Liver (tissue), 9 donors: ENCODE measurements around the gene COQ8B. TPM values are rescaled to one million over a fixed set of nuclear protein-coding genes. Genes with fewer than 3 reads are reported as not detected.

Source experiments
- DNase-seq: peaks from one replicate; pipeline ENCODE4 v3.0.0-alpha.2; 2017; ENCODE audit warnings: low spot score
- H3K27ac ChIP-seq, 2 donors: one replicate each; pipeline ENCODE4 v1.7.0; 2013; ENCODE audit warnings: inconsistent platforms in 2 of 2, low read length in 2 of 2, control low read depth in 1 of 2, low read depth in 1 of 2, mild to moderate bottlenecking in 1 of 2
- H3K27me3 ChIP-seq, 4 donors: one replicate each; pipeline versions ENCODE4 v1.6.1 to v1.7.0; 2013; ENCODE audit warnings: low read length in 3 of 4, inconsistent platforms in 1 of 4, mild to moderate bottlenecking in 1 of 4, moderate library complexity in 1 of 4; ENCODE audit not compliant: control insufficient read depth in 4 of 4, insufficient read depth in 4 of 4
- H3K36me3 ChIP-seq, 4 donors: one replicate each; pipeline versions ENCODE4 v1.6.1 to v1.7.0; 2013; ENCODE audit warnings: low read length in 3 of 4, mild to moderate bottlenecking in 3 of 4, low read depth in 1 of 4, moderate library complexity in 1 of 4; ENCODE audit not compliant: control insufficient read depth in 4 of 4, insufficient read depth in 3 of 4
- H3K4me1 ChIP-seq, 4 donors: one replicate each; pipeline versions ENCODE4 v1.6.1 to v1.7.0; 2013; ENCODE audit warnings: low read length in 3 of 4, mild to moderate bottlenecking in 3 of 4, moderate library complexity in 1 of 4; ENCODE audit not compliant: control insufficient read depth in 4 of 4, insufficient read depth in 4 of 4
- H3K4me3 ChIP-seq, 3 donors: one replicate each; pipeline versions ENCODE4 v1.6.1 to v1.7.0; 2013; ENCODE audit warnings: low read length in 3 of 3, control low read depth in 1 of 3, low read depth in 1 of 3, mild to moderate bottlenecking in 1 of 3
- H3K9ac ChIP-seq, 2 donors: one replicate each; pipeline ENCODE4 v1.7.0; 2013; ENCODE audit warnings: low read length in 2 of 2, mild to moderate bottlenecking in 2 of 2, moderate library complexity in 2 of 2, control low read depth in 1 of 2, low read depth in 1 of 2
- H3K9me3 ChIP-seq, 4 donors: one replicate each; pipeline versions ENCODE4 v1.6.1 to v1.7.0; 2013; ENCODE audit warnings: low read length in 3 of 4; ENCODE audit not compliant: control insufficient read depth in 4 of 4
- EGR1 ChIP-seq, 2 donors: IDR thresholded peaks; 2 replicates each; pipeline ENCODE4 v1.6.1; 2016 to 2018; ENCODE audit warnings: antibody characterized with exemption in 2 of 2, low read depth in 2 of 2
- FOXA2 ChIP-seq: IDR thresholded peaks from 2 replicates; pipeline ENCODE4 v1.6.1; 2016; ENCODE audit warnings: antibody characterized with exemption
- GABPA ChIP-seq, 2 donors: IDR thresholded peaks in 1 of 2; conservative IDR thresholded peaks in 1 of 2; 2 replicates each; pipeline ENCODE4 v1.6.1; 2016; ENCODE audit warnings: antibody characterized with exemption in 2 of 2, mild to moderate bottlenecking in 1 of 2, moderate library complexity in 1 of 2
- HNF4G ChIP-seq: IDR thresholded peaks from 2 replicates; pipeline ENCODE4 v1.6.1; 2016; ENCODE audit warnings: antibody characterized with exemption
- NR2F2 ChIP-seq: IDR thresholded peaks from 2 replicates; pipeline ENCODE4 v1.6.1; 2016; ENCODE audit warnings: antibody characterized with exemption
- RAD21 ChIP-seq, 2 donors: IDR thresholded peaks; 2 replicates each; pipeline ENCODE4 v1.6.1; 2016; ENCODE audit warnings: antibody characterized with exemption in 2 of 2, mild to moderate bottlenecking in 2 of 2
- RXRA ChIP-seq, 2 donors: IDR thresholded peaks; 2 replicates each; pipeline ENCODE4 v1.6.1; 2017 to 2018; ENCODE audit warnings: antibody characterized with exemption in 2 of 2, mild to moderate bottlenecking in 1 of 2
- SP1 ChIP-seq: IDR thresholded peaks from 2 replicates; pipeline ENCODE4 v1.6.1; 2018; ENCODE audit warnings: antibody characterized with exemption, mild to moderate bottlenecking
- TAF1 ChIP-seq: conservative IDR thresholded peaks from 2 replicates; pipeline ENCODE4 v1.6.1; 2016; ENCODE audit warnings: antibody characterized with exemption, mild to moderate bottlenecking
- WGBS: extraction: QIAGEN DNeasy Blood & Tissue Kit; methylation state at CpG from one replicate; pipeline ENCODE4 v1.1.7; 2013; 5-methylcytosine and 5-hydroxymethylcytosine counted together
- polyA plus RNA-seq, 2 donors: library from polyadenylated mRNA; stranded (reverse) in 1 of 2; unstranded in 1 of 2; fragments of 200-250 nt in 1 of 2; fragments of >200 nt in 1 of 2; fragmentation: Nextera tagmentation in 1 of 2; extraction: Ambion mirVana in 1 of 2; gene quantifications; one replicate each; pipeline versions ENCODE4 v1.2.1 to v1.2.3, GENCODE V29; 2013 to 2015
- total RNA-seq, 2 donors: library from RNA; depleted of rRNA; stranded (reverse); fragments of >200 nt; gene quantifications; one replicate each; pipeline ENCODE4 v1.2.3, GENCODE V29; 2014
- TF ChIP-seq, protein P1 (sequence below): IDR thresholded peaks from 2 replicates; pipeline ENCODE4 v1.6.1; 2016; ENCODE audit warnings: antibody characterized with exemption
- TF ChIP-seq, protein P2 (sequence below): IDR thresholded peaks from 2 replicates; pipeline ENCODE4 v1.6.1; 2016; ENCODE audit warnings: antibody characterized with exemption, mild to moderate bottlenecking
- TF ChIP-seq, protein P3 (sequence below): fragments of 150-350 bp; IDR thresholded peaks from 2 replicates; pipeline ENCODE4 v1.5.1; 2017; ENCODE audit warnings: improper control_type of control experiment, low read depth, low read length; ENCODE audit not compliant: missing input control
- TF ChIP-seq, protein P4 (sequence below): IDR thresholded peaks from 2 replicates; pipeline ENCODE4 v1.6.1; 2016; ENCODE audit warnings: antibody characterized with exemption
- donor health status: healthy.
- donor health status: healthy.
- donor health status: healthy.
- donor health status: healthy.
- donor health status: healthy.

Gene COQ8B
- total and polyA plus RNA-seq, 4 donors, result 6.4 to 30.6 (median 19.9) TPM

DNA sequence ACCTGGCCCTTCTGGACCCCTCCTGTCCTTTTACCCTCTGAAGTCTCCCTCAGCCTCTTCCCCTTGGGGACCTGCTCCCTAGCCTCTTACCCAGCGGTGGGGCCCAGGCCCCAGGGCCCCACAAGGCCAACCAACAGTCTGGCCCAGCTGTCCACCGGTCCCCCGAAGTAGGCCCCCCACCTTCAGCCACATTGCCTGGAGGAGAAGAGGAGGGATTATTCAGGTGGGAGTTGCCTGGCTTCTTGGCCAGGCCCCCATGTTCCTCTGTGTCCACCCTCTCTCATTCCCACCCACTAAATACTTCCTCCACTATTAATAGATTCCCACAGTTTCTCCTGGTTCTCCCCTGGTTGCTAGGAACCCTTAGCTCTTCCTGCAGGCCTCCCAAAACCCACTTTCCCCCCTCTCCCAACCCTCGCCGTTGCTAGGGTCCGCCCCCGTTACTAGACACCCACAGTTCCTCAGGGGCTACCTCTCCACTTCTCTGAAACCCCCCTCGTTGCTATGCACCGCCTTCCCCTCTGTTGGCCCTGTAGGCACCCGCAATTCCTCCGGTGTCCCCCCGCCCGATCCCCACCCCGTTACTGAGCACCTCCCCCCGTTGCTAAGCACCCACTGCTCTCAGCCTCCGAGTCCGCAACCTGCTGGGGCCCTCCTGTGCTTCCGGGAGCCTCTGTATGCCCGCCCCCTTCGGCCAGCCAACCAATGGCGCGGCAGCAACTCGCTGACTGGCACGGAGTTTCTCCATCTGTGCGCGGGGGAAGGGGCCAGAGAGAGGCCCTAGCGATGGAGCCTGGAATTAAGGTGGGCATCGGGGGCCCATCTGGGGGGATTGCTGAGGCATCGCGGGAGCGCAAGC, 2.0 kb downstream of the COQ8B start:
- peaks cover 7 to 45% (median 34%) of the 10 kb centered on the region in 4 donors for H3K4me1 ChIP-seq

DNA sequence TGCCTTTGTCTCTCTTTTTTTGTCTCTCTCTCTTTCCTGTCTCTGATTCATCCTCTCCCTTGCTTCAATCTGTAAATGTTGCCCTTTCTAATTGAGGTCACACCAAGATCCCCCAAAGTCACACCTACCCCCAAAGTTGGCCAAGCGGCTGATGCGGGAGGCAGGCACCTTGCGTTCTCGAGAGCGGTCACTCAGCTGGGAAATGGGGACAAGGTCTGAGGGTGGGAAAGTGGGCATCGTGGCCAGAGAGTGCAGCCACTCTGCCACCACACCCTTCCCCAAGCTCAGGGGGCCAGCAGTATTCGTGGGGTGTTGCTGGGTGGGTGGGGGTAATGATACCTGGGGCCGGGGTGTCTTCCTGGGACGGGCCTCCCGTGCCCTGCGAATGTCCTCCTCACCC, 2.7 kb downstream of the COQ8B start:
- peaks cover 7 to 39% (median 28%) of the 10 kb centered on the region in 4 donors for H3K4me1 ChIP-seq
- DNase-seq, result no peak
- no peak overlapping the region for H3K9ac ChIP-seq
- TF ChIP-seq, protein P1, sequence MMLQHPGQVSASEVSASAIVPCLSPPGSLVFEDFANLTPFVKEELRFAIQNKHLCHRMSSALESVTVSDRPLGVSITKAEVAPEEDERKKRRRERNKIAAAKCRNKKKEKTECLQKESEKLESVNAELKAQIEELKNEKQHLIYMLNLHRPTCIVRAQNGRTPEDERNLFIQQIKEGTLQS, result no peak
- TF ChIP-seq RAD21 (IDR thresholded peaks at IDR 0.05) (no peak), GABPA (IDR thresholded peaks at IDR 0.05 in 1 of 2, conservative IDR thresholded peaks at IDR 0.05 in 1 of 2) (no peak), NR2F2 (no peak), SP1 (no peak), EGR1 (IDR thresholded peaks at IDR 0.05; ENCODE audit: low read depth in 2 of 2) (no peak)
- TF ChIP-seq, protein P2, sequence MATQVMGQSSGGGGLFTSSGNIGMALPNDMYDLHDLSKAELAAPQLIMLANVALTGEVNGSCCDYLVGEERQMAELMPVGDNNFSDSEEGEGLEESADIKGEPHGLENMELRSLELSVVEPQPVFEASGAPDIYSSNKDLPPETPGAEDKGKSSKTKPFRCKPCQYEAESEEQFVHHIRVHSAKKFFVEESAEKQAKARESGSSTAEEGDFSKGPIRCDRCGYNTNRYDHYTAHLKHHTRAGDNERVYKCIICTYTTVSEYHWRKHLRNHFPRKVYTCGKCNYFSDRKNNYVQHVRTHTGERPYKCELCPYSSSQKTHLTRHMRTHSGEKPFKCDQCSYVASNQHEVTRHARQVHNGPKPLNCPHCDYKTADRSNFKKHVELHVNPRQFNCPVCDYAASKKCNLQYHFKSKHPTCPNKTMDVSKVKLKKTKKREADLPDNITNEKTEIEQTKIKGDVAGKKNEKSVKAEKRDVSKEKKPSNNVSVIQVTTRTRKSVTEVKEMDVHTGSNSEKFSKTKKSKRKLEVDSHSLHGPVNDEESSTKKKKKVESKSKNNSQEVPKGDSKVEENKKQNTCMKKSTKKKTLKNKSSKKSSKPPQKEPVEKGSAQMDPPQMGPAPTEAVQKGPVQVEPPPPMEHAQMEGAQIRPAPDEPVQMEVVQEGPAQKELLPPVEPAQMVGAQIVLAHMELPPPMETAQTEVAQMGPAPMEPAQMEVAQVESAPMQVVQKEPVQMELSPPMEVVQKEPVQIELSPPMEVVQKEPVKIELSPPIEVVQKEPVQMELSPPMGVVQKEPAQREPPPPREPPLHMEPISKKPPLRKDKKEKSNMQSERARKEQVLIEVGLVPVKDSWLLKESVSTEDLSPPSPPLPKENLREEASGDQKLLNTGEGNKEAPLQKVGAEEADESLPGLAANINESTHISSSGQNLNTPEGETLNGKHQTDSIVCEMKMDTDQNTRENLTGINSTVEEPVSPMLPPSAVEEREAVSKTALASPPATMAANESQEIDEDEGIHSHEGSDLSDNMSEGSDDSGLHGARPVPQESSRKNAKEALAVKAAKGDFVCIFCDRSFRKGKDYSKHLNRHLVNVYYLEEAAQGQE, result no peak
- H3K9me3 ChIP-seq, result no peaks in the 10 kb centered on the region
- peaks cover 0 to 17% (median 10%) of the 10 kb centered on the region in 4 donors for H3K36me3 ChIP-seq
- WGBS, result 89% methylated on average over 11 of the region's 11 CpGs
- H3K4me3 ChIP-seq, result no peak overlapping the region
- no peak overlapping the region for H3K27ac ChIP-seq
- no peaks in the 10 kb centered on the region for H3K27me3 ChIP-seq

More for the DNA sequence above, 2.0 kb downstream of the COQ8B start:
- Histone ChIP-seq H3K4me3 (peak overlapping the region; percentile 53 to 91 (median 76)), H3K9ac (peak overlapping the region; percentile 33 to 62), H3K9me3 (no peaks in the 10 kb centered on the region), H3K36me3 (peaks cover 0 to 11% (median 8%) of the 10 kb centered on the region in 4 donors), H3K27me3 (no peaks in the 10 kb centered on the region), H3K27ac (peak overlapping the region; percentile 95 to 97)
- TF ChIP-seq GABPA (IDR thresholded peaks at IDR 0.05 in 1 of 2, conservative IDR thresholded peaks at IDR 0.05 in 1 of 2) (peak; percentile 53 to 85), TAF1 (no peak), NR2F2 (no peak)
- peak; percentile 95 for DNase-seq
- 7% methylated on average over 31 of the region's 31 CpGs for WGBS

DNA sequence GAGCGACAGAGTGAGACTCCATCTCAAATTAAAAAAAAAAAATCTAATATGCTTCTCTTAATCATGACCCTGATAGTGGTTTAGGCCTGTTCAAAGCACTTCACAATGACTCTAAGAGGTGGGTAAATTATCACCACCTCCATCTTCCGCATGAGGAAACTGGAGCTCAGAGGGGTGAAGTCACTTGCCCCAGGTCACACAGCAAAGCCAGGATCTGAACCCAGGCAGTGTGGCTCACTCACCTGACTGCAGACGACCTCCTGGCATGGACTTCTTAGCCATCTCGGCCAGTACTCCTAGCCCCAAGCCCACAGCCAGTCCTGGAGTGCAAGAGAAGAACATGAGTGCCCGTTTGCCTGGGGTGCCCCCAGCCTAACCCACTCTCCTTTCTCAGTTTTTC, 6.9 kb downstream of the COQ8B start:
- no peak for DNase-seq
- Histone ChIP-seq H3K36me3 (peaks cover 12 to 35% (median 23%) of the 10 kb centered on the region in 4 donors), H3K27ac (no peak overlapping the region), H3K4me3 (no peak overlapping the region), H3K4me1 (peaks cover 2 to 7% (median 5%) of the 10 kb centered on the region in 4 donors), H3K9ac (no peak overlapping the region), H3K9me3 (no peaks in the 10 kb centered on the region), H3K27me3 (no peaks in the 10 kb centered on the region)
- TF ChIP-seq, protein P3, sequence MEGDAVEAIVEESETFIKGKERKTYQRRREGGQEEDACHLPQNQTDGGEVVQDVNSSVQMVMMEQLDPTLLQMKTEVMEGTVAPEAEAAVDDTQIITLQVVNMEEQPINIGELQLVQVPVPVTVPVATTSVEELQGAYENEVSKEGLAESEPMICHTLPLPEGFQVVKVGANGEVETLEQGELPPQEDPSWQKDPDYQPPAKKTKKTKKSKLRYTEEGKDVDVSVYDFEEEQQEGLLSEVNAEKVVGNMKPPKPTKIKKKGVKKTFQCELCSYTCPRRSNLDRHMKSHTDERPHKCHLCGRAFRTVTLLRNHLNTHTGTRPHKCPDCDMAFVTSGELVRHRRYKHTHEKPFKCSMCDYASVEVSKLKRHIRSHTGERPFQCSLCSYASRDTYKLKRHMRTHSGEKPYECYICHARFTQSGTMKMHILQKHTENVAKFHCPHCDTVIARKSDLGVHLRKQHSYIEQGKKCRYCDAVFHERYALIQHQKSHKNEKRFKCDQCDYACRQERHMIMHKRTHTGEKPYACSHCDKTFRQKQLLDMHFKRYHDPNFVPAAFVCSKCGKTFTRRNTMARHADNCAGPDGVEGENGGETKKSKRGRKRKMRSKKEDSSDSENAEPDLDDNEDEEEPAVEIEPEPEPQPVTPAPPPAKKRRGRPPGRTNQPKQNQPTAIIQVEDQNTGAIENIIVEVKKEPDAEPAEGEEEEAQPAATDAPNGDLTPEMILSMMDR, result no peak
- TF ChIP-seq HNF4G (no peak), RXRA (IDR thresholded peaks at IDR 0.05) (no peak), FOXA2 (no peak)
- TF ChIP-seq, protein P4, sequence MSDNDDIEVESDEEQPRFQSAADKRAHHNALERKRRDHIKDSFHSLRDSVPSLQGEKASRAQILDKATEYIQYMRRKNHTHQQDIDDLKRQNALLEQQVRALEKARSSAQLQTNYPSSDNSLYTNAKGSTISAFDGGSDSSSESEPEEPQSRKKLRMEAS, result no peak
- 97% methylated on average over 5 of the region's 5 CpGs for WGBS
